Ishikawa (cell line): ENCODE data around the gene SLC25A11.
A peak's percentile ranks its signal among the peaks of the same experiment; 100 is the strongest.

Experiments
- CEBPB ChIP-seq: IDR thresholded peaks from 2 replicates; pipeline ENCODE4 v1.6.1; 2012
- CREB1 ChIP-seq: IDR thresholded peaks from 2 replicates; pipeline ENCODE4 v1.6.1; 2012; ENCODE audit warnings: low read depth
- EGR1 ChIP-seq: IDR thresholded peaks from 2 replicates; pipeline ENCODE4 v1.6.1; 2012
- EP300 ChIP-seq: IDR thresholded peaks from 2 replicates; pipeline ENCODE4 v1.6.1; 2012; ENCODE audit warnings: borderline replicate concordance
- FOXM1 ChIP-seq: IDR thresholded peaks from 2 replicates; pipeline ENCODE4 v1.6.1; 2012; ENCODE audit warnings: low read depth, borderline replicate concordance
- NFIC ChIP-seq: IDR thresholded peaks from 2 replicates; pipeline ENCODE4 v1.6.1; 2012
- RAD21 ChIP-seq: IDR thresholded peaks from 2 replicates; pipeline ENCODE4 v1.6.1; 2012; ENCODE audit warnings: low read depth
- TAF1 ChIP-seq: IDR thresholded peaks from 2 replicates; pipeline ENCODE4 v1.6.1; 2012; ENCODE audit warnings: low read depth, mild to moderate bottlenecking
- TCF12 ChIP-seq: IDR thresholded peaks from 2 replicates; pipeline ENCODE4 v1.6.1; 2012; ENCODE audit warnings: low read depth
- TEAD4 ChIP-seq: IDR thresholded peaks from 2 replicates; pipeline ENCODE4 v1.6.1; 2012
- YY1 ChIP-seq: IDR thresholded peaks from 2 replicates; pipeline ENCODE4 v1.6.1; 2012; ENCODE audit warnings: low read depth
- ZBTB7A ChIP-seq: IDR thresholded peaks from 2 replicates; pipeline ENCODE4 v1.6.1; 2012; ENCODE audit warnings: low read depth
- TF ChIP-seq, protein P1 (sequence below): IDR thresholded peaks from 2 replicates; pipeline ENCODE4 v1.6.1; 2012; ENCODE audit warnings: low read depth, mild to moderate bottlenecking
- TF ChIP-seq, protein P2 (sequence below): IDR thresholded peaks from 2 replicates; pipeline ENCODE4 v1.6.1; 2012
- TF ChIP-seq, protein P3 (sequence below): IDR thresholded peaks from 2 replicates; pipeline ENCODE4 v1.6.1; 2012

The SLC25A11 gene

DNA sequence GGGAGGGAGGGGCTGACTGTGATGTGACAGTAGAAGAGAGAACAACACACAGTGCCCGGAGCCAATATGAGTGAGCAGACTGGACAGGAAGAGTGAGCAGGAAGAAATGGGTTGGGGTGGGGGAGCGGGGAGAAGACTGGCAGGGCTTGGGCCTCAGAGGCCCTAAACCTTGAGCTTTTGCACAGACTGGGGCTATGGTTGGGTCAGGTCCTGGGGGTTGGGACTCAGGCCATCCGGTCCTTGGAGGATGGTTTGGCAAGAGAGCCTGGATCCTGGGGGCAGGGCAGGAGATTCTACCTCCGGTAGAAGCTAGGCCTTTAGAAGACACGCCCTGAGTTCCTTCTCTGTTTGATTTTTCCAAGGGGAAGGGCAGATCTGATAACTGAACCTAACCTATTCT, 46.6 kb upstream of the SLC25A11 start:
- TF ChIP-seq, protein P1, sequence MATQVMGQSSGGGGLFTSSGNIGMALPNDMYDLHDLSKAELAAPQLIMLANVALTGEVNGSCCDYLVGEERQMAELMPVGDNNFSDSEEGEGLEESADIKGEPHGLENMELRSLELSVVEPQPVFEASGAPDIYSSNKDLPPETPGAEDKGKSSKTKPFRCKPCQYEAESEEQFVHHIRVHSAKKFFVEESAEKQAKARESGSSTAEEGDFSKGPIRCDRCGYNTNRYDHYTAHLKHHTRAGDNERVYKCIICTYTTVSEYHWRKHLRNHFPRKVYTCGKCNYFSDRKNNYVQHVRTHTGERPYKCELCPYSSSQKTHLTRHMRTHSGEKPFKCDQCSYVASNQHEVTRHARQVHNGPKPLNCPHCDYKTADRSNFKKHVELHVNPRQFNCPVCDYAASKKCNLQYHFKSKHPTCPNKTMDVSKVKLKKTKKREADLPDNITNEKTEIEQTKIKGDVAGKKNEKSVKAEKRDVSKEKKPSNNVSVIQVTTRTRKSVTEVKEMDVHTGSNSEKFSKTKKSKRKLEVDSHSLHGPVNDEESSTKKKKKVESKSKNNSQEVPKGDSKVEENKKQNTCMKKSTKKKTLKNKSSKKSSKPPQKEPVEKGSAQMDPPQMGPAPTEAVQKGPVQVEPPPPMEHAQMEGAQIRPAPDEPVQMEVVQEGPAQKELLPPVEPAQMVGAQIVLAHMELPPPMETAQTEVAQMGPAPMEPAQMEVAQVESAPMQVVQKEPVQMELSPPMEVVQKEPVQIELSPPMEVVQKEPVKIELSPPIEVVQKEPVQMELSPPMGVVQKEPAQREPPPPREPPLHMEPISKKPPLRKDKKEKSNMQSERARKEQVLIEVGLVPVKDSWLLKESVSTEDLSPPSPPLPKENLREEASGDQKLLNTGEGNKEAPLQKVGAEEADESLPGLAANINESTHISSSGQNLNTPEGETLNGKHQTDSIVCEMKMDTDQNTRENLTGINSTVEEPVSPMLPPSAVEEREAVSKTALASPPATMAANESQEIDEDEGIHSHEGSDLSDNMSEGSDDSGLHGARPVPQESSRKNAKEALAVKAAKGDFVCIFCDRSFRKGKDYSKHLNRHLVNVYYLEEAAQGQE = no peak
- TF ChIP-seq FOXM1 = no peak
- no peak for TF ChIP-seq ZBTB7A
- no peak for TF ChIP-seq TAF1
- TF ChIP-seq EGR1 = no peak
- TF ChIP-seq YY1 = no peak
- TF ChIP-seq NFIC = no peak

DNA sequence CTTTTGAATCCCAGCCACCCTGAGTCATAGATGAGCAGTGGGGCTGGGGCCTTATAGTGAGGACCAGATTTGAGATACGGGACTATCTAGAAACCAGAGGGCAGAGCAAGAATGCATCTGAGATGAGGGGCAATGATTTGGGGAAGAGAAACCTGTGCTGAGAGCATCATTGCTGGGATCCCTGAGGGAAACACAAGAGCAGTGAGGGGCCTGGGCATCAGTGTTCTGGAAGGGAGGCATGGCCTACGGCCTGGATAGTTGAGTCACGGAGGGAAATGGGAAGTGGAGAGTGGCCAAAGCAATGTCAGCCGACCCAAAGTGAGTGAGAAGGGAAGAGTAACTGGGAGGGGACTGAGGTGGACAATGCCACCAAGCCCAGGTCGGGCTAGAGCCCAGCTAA, 42.5 kb upstream of the SLC25A11 start:
- no peak for TF ChIP-seq EP300

DNA sequence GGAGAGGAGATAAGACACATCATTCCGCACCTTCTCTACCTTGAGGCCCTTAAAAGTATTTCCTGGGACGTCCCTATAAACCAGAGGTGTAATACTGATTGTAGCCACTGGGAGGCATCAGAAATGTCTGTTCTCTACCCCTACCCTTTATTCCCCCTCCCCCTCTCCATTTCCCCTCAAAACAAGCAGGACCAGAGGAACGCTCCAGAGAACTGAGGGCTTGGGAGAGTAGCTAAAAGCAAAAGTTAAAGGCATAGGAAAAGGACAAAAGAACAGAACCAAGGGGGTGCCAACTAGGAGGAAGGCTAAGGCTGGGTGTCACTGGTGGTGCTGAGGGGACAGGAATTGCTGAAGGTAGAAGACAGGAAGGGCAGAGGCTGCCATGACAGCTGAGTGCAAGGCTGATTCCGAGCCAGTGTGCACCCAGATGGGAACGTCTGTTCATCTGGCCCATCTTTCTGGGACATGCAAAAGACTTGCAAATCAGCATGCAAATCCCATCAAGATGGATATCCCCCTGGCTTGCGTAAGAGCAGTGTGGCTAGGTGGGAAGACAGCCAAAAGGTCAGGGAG, 40.9 kb upstream of the SLC25A11 start:
- TF ChIP-seq CEBPB (0 out of 2 replicates have a peak, but pooled peaks have one; percentile 41), RAD21 (peak; percentile 51), CREB1 (no peak)

DNA sequence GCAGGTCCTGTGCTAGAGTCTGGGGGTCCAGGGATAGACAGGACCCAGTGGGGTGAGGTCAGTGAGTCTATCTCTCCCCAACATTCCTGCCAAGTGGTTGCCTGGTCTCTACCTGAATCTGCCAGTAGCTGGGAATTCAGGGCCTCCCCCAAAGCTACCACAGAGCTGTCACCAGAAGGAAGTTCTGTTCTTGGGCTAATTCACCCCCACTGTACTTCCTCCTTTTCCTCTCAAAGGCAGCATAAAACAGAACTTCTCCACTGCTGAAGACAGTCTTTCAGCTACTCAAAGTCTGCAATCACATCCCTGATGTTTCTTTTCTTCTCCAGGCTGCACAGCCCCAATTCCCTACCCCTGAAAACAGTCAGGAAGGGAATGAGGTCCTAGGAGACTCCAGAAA, 38.9 kb upstream of the SLC25A11 start:
- TF ChIP-seq, protein P2, sequence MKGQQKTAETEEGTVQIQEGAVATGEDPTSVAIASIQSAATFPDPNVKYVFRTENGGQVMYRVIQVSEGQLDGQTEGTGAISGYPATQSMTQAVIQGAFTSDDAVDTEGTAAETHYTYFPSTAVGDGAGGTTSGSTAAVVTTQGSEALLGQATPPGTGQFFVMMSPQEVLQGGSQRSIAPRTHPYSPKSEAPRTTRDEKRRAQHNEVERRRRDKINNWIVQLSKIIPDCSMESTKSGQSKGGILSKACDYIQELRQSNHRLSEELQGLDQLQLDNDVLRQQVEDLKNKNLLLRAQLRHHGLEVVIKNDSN = no peak
- TF ChIP-seq EGR1 (no peak), EP300 (no peak), TCF12 (no peak), CREB1 (no peak), TAF1 (no peak), ZBTB7A (no peak), RAD21 (no peak), CEBPB (no peak), YY1 (no peak), NFIC (no peak), FOXM1 (no peak), TEAD4 (no peak)
- TF ChIP-seq, protein P3, sequence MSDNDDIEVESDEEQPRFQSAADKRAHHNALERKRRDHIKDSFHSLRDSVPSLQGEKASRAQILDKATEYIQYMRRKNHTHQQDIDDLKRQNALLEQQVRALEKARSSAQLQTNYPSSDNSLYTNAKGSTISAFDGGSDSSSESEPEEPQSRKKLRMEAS = no peak
- TF ChIP-seq, protein P1 = no peak

DNA sequence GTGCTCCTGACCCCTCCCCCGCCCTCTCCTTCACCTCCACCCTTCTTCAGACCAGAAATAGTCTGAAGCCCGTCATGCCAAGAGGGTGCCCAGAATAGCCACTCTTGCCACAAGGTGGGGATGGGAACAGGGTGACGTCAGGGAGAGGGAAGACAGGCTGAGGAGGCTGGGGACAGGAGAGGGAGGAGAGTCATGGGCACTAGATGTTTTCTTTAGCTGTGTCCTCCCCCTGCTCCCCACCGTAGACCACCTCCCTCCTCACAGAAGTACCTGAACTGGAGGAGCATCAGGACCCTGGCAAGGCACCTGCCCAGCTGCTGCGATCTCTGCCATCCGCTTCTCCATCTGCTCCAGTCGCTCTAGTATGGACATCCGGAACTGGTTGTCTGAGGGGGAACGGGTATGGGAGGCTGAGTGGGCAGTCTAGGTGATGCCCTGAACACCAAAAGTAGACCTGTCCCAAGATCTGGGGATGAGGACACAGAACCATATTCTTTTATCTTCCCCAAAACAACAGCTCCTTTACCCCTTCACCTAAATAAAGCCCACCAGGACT, 34.3 kb upstream of the SLC25A11 start:
- TF ChIP-seq EGR1 (no peak), EP300 (no peak), CREB1 (no peak), RAD21 (no peak), CEBPB (no peak), TEAD4 (no peak), ZBTB7A (no peak), FOXM1 (no peak), TAF1 (no peak), YY1 (no peak), TCF12 (no peak), NFIC (no peak)
- TF ChIP-seq, protein P1 = no peak
- TF ChIP-seq, protein P2 = no peak
- TF ChIP-seq, protein P3 = no peak
